Neutrophil (primary cell): ENCODE measurements around the gene ATP2B3.

Experiments used
- H3K27ac ChIP-seq: fragments of 200-600 bp; sonication (generic); 2 replicates; pipeline ENCODE4 v1.5.1; 2016; ENCODE audit warnings: mild to moderate bottlenecking, moderate library complexity
- H3K27me3 ChIP-seq: fragments of 200-600 bp; sonication (generic); 2 replicates; pipeline ENCODE4 v1.6.0; 2016; ENCODE audit warnings: mild to moderate bottlenecking
- H3K36me3 ChIP-seq: fragments of 200-600 bp; sonication (generic); 2 replicates; pipeline ENCODE4 v1.5.1; 2017
- H3K4me1 ChIP-seq, 2 experiments: fragments of 200-600 bp in 1 of 2; sonication (generic) in 1 of 2; 1 replicate in 1 of 2; 2 replicates in 1 of 2; pipeline versions ENCODE4 v1.5.1 to v1.6.1; 2013 to 2016; ENCODE audit warnings: low read depth in 1 of 2, low read length in 1 of 2, mild to moderate bottlenecking in 1 of 2, moderate library complexity in 1 of 2; ENCODE audit not compliant: control insufficient read depth in 1 of 2, insufficient read depth in 1 of 2
- H3K4me3 ChIP-seq, 2 experiments: fragments of 200-600 bp in 1 of 2; sonication (generic) in 1 of 2; 1 replicate in 1 of 2; 2 replicates in 1 of 2; pipeline ENCODE4 v1.5.1; 2013 to 2016; ENCODE audit warnings: low read depth in 1 of 2, low read length in 1 of 2, mild to moderate bottlenecking in 1 of 2, moderate library complexity in 1 of 2
- H3K9me3 ChIP-seq: fragments of 200-600 bp; sonication (generic); 2 replicates; pipeline ENCODE4 v1.5.1; 2016
- CTCF ChIP-seq: fragments of 200-600 bp; sonication (generic); IDR thresholded peaks from 2 replicates; pipeline ENCODE4 v1.5.1; 2016; ENCODE audit warnings: antibody characterized with exemption

The ATP2B3 gene

GRCh38 chrX:153476666-153477363 lies 40.6 kb upstream of the ATP2B3 start:
- Histone ChIP-seq H3K36me3 (no peaks in the 10 kb centered on the region), H3K27ac (no peak overlapping the region), H3K27me3 (peaks cover 38% of the 10 kb centered on the region), H3K4me3 (no peak overlapping the region), H3K9me3 (no peaks in the 10 kb centered on the region), H3K4me1 (no peaks in the 10 kb centered on the region)
- TF ChIP-seq CTCF = no peak

- Histone ChIP-seq H3K36me3 (no peaks in the 10 kb centered on the region), H3K27me3 (peaks cover 38% of the 10 kb centered on the region), H3K9me3 (no peaks in the 10 kb centered on the region), H3K27ac (no peak overlapping the region), H3K4me1 (no peaks in the 10 kb centered on the region), H3K4me3 (no peak overlapping the region)
- no peak for TF ChIP-seq CTCF
These were observed 40.0 kb upstream of the ATP2B3 start for GRCh38 chrX:153477364-153477857.

- Histone ChIP-seq H3K4me3 (no peak overlapping the region), H3K9me3 (no peaks in the 10 kb centered on the region), H3K27ac (no peak overlapping the region), H3K4me1 (no peaks in the 10 kb centered on the region), H3K27me3 (peaks cover 38% of the 10 kb centered on the region), H3K36me3 (no peaks in the 10 kb centered on the region)
- TF ChIP-seq CTCF = no peak
These were observed 39.5 kb upstream of the ATP2B3 start for GRCh38 chrX:153477901-153478300.

GRCh38 chrX:153478746-153479145 lies 38.7 kb upstream of the ATP2B3 start:
- Histone ChIP-seq H3K36me3 (no peaks in the 10 kb centered on the region), H3K27ac (no peak overlapping the region), H3K9me3 (no peaks in the 10 kb centered on the region), H3K4me3 (no peak overlapping the region), H3K4me1 (no peaks in the 10 kb centered on the region), H3K27me3 (peaks cover 34% of the 10 kb centered on the region)
- no peak for TF ChIP-seq CTCF

GRCh38 chrX:153481043-153481442 lies 36.4 kb upstream of the ATP2B3 start:
- TF ChIP-seq CTCF = no peak
- Histone ChIP-seq H3K27ac (no peak overlapping the region), H3K36me3 (no peaks in the 10 kb centered on the region), H3K4me3 (no peak overlapping the region), H3K27me3 (peaks cover 11% of the 10 kb centered on the region), H3K4me1 (no peaks in the 10 kb centered on the region), H3K9me3 (no peaks in the 10 kb centered on the region)
